GDM1 (cell line): ENCODE results near the gene IRF1.
"Not testable (repeated sequence)": the region's sequence is repeated elsewhere in the genome, so short reads cannot be mapped to it uniquely, and the experiment has no call there.

Experiments
- DNase-seq: peaks from one replicate; lab custom pipeline; 2025; lab: John Stamatoyannopoulos, UW

The IRF1 gene

DNA sequence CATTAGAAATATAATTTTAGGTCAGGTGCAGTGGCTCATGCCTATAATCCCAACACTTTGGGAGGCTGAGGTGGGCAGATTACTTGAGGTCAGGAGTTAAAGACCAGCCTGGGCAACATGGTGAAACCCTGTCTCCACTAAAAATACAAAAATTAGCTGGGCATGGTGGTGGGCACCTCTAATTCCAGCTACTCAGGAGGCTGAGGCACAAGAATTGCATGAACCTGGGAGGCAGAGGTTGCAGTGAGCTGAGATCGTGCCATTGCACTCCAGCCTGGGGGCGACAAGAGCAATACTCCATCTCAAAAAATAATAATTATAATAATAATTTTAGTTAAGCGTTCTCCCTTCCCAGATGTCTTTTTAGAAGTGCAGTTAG lies 52.3 kb downstream of the IRF1 start:
- not testable (repeated sequence) for DNase-seq

- peak; percentile 71 for DNase-seq
These were observed 52.8 kb downstream of the IRF1 start for GRCh38 chr5:132437604-132438266.

- DNase-seq = no peak
These were observed 53.6 kb downstream of the IRF1 start for GRCh38 chr5:132436936-132437335.

GRCh38 chr5:132435886-132436285 lies 54.7 kb downstream of the IRF1 start:
- DNase-seq = no peak

- no peak for DNase-seq
These were observed 55.1 kb downstream of the IRF1 start for GRCh38 chr5:132435447-132435846.

DNA sequence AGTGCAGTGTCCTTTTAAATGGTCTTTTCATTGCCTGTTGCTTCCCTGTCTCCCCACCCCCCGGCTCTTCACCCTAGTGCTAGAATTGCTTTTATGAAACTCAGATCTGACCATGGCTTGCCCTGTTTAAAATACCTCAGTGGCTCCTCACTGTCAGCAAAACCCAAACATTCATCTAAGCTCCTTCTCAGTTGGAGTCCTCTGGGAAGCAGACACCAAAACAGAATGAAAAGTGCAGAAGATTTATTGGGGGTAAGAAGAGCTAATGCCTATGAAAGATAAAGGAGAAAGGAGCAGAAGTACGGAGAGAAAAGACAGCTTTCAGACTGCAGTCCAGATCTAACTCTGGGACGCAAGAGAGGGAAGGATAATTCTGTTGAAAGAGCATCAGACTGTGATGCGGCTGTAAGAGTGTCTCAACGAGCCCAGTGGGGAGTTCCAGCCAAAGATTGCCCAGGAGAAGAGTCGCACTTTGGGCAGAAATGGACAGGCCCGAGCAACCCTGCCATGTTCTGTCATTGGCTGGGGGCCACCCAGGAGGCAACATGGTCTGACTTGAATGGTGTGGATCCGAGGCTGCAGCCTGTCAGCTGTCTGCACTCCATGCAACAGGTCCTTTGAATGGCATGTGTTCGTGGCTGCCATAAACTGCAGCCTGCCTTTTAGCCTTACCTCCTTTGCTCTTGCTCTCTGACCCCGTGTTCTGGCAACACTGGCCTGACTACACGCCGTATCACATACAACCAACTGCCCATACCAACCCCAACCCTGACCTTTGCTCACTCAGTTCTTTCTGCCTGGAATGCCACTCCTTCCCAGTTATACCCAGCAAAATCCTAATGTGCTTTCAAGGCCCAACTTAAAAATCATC lies 55.9 kb downstream of the IRF1 start:
- DNase-seq = no peak

GRCh38 chr5:132433141-132433540 lies 57.4 kb downstream of the IRF1 start:
- DNase-seq = no peak

- DNase-seq = no peak
These were observed 58.9 kb downstream of the IRF1 start for GRCh38 chr5:132431632-132432031.
